Skin epidermis (tissue), 12 donors: ENCODE measurements around the gene PPL.
A peak's percentile ranks its signal among the peaks of the same experiment; 100 is the strongest.
"Not testable (repeated sequence)": the region's sequence is repeated elsewhere in the genome, so short reads cannot be mapped to it uniquely, and the experiment has no call there.

ENCODE experiments used
- H3K27ac ChIP-seq, 21 experiments: fragments of 200-600 bp; sonication (generic) in 11 of 21; one replicate each; pipeline ENCODE4 v1.5.0; 2020; ENCODE audit warnings: mild to moderate bottlenecking in 3 of 21, inconsistent platforms in 2 of 21, moderate library complexity in 2 of 21
- H3K4me3 ChIP-seq, 7 experiments: fragments of 200-600 bp; sonication (generic) in 2 of 7; one replicate each; pipeline ENCODE4 v1.5.0; 2020; ENCODE audit warnings: inconsistent platforms in 2 of 7, mild to moderate bottlenecking in 2 of 7, moderate library complexity in 1 of 7

PPL gene

GRCh38 chr16:4958510-4959438, 21.8 kb upstream of the PPL start:
- Histone ChIP-seq H3K4me3 (peak overlapping the region; percentile 2 to 52 (median 30)), H3K27ac (no peak overlapping the region)

DNA sequence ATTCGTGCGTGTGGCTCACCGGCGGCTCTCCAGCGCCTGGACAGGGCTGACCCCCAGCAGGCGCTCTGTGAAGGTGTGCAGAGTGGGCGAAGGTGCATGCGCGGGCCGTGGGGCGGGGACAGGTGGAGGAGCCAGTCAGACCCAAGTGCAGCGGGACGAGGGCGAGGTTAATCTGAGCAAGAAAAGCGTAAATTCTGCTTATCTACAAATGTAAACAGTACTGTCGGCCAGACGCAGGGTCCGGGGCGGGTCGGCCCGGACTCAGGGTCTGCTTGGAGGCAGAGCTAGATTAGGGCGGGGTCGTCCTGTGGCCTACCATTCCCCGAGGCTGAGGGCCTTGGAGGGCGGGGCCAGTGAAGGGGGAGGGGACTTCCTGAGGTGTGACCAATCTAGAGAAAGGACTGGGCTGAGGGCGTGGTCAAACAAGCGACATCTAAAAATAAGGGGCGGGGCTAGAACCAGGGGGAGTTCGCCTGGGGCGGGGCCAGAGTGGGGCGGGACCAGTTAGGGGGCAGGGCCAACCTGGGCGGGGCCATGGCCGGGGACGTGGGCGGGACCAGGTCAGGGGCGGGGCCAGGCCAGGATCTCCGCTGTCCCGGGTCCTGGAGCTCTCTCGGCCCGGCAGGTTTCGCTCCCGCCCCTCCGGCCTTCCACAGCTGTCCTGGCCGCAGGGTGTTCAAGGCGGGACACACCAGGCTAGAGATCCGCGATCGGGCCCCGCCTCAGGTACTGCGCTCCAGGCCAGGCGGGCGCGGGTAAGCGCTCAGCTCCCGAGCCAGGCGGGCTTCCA, 21.0 kb upstream of the PPL start, which contains the start of gene SEC14L5:
TSS of gene SEC14L5 (plus strand) at position 611 of the 790 bp plus-strand sequence. CDS start 994 bp downstream, outside the sequence.
- Histone ChIP-seq H3K4me3 (peak within 1 kb of the TSS; percentile 21 to 52 (median 30)), H3K27ac (peak within 1 kb of the TSS in 2 of 21 experiments; percentile 1 to 29)

GRCh38 chr16:4957420-4957719, 20.4 kb upstream of the PPL start:
- Histone ChIP-seq H3K4me3 (peak overlapping the region; percentile 21 to 52 (median 30)), H3K27ac (peak overlapping the region in 2 of 21 experiments; percentile 1 to 29)

DNA sequence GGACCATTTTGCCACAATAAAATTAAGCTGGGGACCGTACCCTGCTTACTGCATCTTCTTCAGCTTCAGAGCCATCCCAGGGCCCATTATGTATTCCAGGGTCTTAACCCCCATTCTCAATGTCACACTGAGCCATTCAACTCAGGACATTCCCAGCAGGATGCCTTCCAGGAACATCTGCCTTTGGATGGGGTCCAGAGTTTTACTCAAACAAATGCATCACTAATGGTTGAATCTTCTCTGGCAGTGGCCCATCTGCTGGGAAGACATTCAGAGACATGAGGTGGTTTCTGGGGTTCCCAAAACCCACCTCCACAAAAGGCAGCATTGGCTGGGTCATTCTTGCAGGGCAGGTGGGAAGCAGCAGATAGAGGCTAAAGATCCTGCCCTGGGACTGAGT, 17.8 kb upstream of the PPL start:
- H3K27ac ChIP-seq: no peak overlapping the region
- H3K4me3 ChIP-seq: no peak overlapping the region

GRCh38 chr16:4951583-4951982, 14.6 kb upstream of the PPL start:
- not testable (repeated sequence) for H3K27ac ChIP-seq, H3K4me3 ChIP-seq

DNA sequence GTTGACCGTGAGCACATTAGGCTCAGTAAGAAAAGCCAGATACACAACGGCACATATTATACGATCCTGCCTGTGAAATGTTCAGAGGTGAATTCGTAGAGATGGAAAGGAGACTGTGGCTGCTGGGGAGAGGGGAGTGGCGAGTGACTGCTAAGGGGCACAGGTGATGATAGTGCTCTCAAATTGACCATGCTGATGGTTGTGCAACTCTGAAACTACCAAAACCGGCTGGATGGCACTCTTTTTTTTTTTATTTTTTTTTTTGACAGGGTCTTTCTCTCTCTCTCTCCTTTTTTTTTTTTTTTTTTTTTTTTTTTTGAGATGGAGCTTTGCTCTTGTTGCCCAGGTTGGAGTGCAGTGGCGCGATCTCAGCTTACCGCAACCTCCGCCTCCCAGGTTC, 13.0 kb upstream of the PPL start:
- H3K4me3 ChIP-seq: no peak overlapping the region

GRCh38 chr16:4948903-4949766, 12.2 kb upstream of the PPL start:
- H3K27ac ChIP-seq: no peak overlapping the region
- H3K4me3 ChIP-seq: no peak overlapping the region

More for the DNA sequence above, 13.0 kb upstream of the PPL start:
- no peak overlapping the region for H3K27ac ChIP-seq

DNA sequence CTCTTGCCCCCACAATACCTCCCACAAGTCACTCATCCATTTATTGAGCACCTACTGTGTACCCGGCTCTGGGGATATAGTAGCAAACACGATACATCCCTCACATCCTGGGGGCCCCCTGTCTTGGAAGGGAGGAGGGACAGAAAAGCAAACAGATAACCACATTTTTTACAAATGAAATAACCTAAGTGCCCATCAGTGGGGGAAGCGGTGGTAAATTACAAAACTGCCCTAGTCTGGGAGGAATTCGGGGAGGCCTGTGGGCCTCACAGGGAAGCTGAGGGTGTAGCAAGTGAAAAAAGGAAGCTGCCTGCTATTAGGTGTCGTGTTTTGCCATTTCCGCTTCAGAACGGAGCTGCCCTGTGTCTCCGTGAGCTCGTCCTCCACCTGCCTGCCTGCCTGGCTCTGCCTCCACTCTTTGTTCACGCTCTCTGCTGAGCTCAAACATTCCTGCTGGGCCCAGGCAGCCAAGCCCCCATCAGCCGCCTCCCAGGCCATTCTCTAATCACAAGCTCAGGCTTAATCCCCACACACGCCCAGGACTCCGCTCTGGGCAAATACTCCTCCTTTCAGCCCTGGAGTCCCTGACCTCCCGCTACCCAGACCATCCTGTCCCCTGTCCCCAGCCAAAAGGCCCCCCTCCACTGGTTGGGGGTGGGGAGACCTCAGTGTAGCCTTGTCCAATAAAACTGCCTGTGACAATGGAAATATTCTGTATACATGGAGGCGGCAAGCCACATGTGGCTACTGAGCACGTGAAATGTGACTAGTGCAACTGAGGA, 11.0 kb upstream of the PPL start:
- Histone ChIP-seq H3K27ac (peak overlapping the region in 2 of 21 experiments; percentile 6 to 46), H3K4me3 (no peak overlapping the region)

GRCh38 chr16:4946917-4947316, 10.0 kb upstream of the PPL start:
- Histone ChIP-seq H3K27ac (no peak overlapping the region), H3K4me3 (no peak overlapping the region)

- H3K27ac ChIP-seq: peak overlapping the region in 19 of 21 experiments; percentile 10 to 87 (median 77)
- no peak overlapping the region for H3K4me3 ChIP-seq
These were observed 8.9 kb upstream of the PPL start for GRCh38 chr16:4945560-4946502.

DNA sequence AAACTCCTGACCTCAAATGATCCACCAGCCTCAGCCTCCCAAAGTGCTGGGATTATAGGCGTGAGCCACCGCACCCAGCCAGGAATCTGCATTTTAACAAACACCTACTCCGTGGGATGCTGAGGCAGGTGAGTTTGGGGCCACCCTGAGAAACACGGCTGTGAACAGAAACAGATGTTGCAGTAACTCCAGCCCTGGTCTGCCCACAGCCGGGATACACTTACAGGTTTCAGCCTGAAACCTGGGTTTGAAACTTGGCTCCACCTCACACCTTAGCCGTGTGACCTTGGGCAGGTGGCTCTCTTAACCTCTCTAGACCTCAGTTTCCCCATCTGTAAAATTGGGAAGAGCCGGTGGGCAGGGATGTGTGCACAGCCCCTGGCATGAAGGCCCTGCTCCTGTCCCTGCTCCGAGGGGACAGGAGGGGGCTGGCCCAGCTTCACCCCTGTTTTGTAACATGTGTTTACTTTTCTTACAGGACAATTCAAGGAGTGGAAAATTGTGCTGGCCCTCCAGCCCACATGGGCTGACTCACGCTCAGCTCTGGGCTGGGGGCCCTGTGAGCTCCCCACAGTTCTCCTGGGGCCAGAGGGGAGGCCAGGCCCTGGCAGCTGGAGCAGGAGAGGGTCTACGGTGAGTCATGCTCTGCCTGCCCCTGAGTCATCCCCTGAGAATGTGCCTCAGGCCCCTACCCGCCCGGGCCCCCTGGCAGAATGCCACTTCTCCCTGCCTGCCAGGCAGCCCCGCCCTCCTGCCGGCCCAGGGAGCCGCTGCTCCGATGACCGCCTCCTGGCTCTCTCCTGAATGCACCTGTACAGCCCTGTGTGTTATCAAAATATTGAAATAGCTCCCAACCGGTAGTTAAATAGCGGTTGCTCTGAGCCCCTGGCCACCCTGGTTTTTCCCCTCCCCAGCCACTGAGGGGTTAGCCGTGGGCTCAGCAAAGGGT, 7.7 kb upstream of the PPL start:
- Histone ChIP-seq H3K4me3 (no peak overlapping the region), H3K27ac (peak overlapping the region in 20 of 21 experiments; percentile 12 to 87 (median 75))

GRCh38 chr16:4942481-4942880, 5.5 kb upstream of the PPL start:
- no peak overlapping the region for H3K4me3 ChIP-seq
- H3K27ac ChIP-seq: peak overlapping the region; percentile 1 to 87 (median 77)

- no peak overlapping the region for H3K27ac ChIP-seq
- H3K4me3 ChIP-seq: no peak overlapping the region
These were observed 3.8 kb upstream of the PPL start for GRCh38 chr16:4940719-4941118.

DNA sequence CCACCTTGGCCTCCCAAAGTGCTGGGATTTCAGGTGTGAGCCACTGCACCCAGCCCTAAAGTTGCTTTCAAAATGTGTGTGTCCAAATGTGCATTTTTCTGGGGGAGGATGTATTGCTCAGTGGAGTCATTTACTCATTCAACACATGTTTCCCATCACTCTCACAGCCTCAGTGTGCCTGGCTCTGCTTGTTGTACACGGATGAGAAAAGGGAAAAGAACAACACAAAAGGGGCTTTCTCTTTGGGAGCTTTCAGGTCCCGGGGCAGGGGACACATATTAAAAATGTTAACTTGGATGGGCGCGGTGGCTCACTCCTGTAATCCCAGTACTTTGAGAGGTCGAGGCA, 1.7 kb upstream of the PPL start:
- peak overlapping the region in 5 of 21 experiments; percentile 10 to 70 (median 26) for H3K27ac ChIP-seq
- no peak overlapping the region for H3K4me3 ChIP-seq

GRCh38 chr16:4937782-4938682, 1.1 kb upstream of the PPL start:
- H3K4me3 ChIP-seq: peak overlapping the region in 1 of 7 experiments; percentile 58
- H3K27ac ChIP-seq: peak overlapping the region in 17 of 21 experiments; percentile 10 to 94 (median 82)
